ENCODE measurements around the gene FOXP1. TPM values are rescaled to one million over a fixed set of nuclear protein-coding genes. Genes with fewer than 3 reads are reported as not detected.

The FOXP1 gene
- total RNA-seq, 4 donors from 2014 or later: 103 to 173 (median 140) TPM

DNA sequence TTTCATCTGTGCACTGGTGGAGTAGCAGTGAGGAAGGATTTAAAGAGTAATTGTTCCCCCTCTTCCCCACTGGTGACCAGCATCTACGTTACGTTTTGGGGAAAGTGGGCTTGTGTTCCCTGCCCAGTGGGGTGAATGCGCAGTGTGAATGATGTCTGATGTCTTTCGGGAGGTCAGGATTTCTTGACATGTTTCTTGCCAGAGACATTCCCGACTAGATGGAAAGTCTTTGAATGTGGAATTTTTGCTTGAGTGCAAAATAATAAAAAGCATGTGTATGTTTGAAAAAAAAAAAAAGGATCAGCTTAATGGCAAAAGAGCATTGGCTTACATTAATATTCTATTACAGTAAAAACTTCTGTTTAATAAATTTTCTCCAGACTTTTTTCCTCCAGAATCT is 632.2 kb downstream of the FOXP1 start:
- TF ChIP-seq CTCF (IDR thresholded peaks at IDR 0.05) (no peak), POLR2A (IDR thresholded peaks at IDR 0.05) (no peak)
- Histone ChIP-seq H3K27ac (no peak overlapping the region), H3K36me3 (no peaks in the 10 kb centered on the region), H3K4me3 (no peak overlapping the region), H3K4me1 (no peaks in the 10 kb centered on the region), H3K9me3 (no peaks in the 10 kb centered on the region), H3K27me3 (no peaks in the 10 kb centered on the region)
- DNase-seq: no peak

- H3K9me3 ChIP-seq: no peaks in the 10 kb centered on the region
- no peak for TF ChIP-seq POLR2A (IDR thresholded peaks at IDR 0.05)
- TF ChIP-seq CTCF (IDR thresholded peaks at IDR 0.05): no peak
- H3K36me3 ChIP-seq: no peaks in the 10 kb centered on the region
- H3K4me1 ChIP-seq: no peaks in the 10 kb centered on the region
- no peaks in the 10 kb centered on the region for H3K27me3 ChIP-seq
- H3K27ac ChIP-seq: no peak overlapping the region
- no peak for DNase-seq
- H3K4me3 ChIP-seq: no peak overlapping the region
Observed at GRCh38 chr3:70947579-70947978, 635.9 kb downstream of the FOXP1 start.

DNA sequence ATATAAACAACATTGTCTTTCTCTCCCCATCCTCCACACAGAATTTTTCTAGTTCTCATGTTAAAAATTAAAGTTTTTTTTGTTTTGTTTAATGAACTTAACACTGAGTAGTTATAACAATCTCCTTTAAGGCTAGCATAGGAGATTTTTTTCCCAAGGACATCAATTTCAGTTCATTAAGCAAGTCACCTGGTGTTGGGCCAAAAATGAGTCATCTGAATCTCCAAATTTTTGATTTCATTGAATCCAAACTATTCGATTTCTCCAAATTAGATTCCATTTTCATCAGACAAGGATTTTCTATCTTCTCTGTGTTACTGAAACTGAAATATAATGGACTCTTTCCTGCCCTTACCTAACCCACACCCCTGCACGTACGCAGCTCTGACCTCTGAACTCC is 639.6 kb downstream of the FOXP1 start:
- Histone ChIP-seq H3K4me1 (no peaks in the 10 kb centered on the region), H3K9me3 (no peaks in the 10 kb centered on the region), H3K4me3 (no peak overlapping the region), H3K27me3 (no peaks in the 10 kb centered on the region), H3K27ac (no peak overlapping the region), H3K36me3 (no peaks in the 10 kb centered on the region)
- TF ChIP-seq CTCF (IDR thresholded peaks at IDR 0.05) (no peak), POLR2A (IDR thresholded peaks at IDR 0.05) (no peak)
- DNase-seq: no peak

DNA sequence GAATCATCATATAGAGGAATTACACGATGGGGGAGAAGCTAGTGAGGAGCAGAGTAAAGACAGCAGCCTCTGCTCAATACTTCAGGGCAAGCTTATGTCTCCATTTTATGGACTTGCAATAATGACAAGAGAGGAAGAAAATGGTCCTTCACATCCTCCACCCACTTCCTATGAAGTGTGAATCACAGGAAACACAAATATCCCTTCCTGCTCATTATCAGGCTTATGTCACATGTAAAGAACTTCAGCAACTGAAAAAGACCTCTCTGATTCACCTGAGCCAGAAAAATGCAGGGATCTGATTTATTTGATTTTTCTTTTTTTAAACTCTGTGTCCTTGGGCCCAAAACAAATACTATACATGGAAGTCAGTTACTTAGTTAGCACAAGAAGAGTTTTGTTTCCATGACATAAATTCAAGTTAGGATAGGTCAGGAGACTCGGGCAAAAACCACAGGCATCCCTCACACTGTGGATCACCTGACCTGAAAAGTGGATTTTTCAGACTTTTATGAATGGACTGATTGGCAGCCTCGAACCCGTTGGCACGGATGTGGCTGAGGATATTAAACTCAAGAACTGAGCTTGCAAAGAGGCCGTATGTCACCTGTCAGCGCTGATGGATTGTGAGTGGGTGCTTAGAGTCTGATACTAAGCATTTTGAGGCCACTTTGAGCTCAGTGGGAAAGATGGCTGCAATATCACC is 650.3 kb downstream of the FOXP1 start:
- no peaks in the 10 kb centered on the region for H3K9me3 ChIP-seq
- TF ChIP-seq POLR2A (IDR thresholded peaks at IDR 0.05) (no peak), CTCF (IDR thresholded peaks at IDR 0.05) (no peak)
- no peak for DNase-seq
- no peak overlapping the region for H3K27ac ChIP-seq
- no peak overlapping the region for H3K4me3 ChIP-seq
- H3K4me1 ChIP-seq: no peaks in the 10 kb centered on the region
- H3K27me3 ChIP-seq: no peaks in the 10 kb centered on the region
- H3K36me3 ChIP-seq: no peaks in the 10 kb centered on the region

DNA sequence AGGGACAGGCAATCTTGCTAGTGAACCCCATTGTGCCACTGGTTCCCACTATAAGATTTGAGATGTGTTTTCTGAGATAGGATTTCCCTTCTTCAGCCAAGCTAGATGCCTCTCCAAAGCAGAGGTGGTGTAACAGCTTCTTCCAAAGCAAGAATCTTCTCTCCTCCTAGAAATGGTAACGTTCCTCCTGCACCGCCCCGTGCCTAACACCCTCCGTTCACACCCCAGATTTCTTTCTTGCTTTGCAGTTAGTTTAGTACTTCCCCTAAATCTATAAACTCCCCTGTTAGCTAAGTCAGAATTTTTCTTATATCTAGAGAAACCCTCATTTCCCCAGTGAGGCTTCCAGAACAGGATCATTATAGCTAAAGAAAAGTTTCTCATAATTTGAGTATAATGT is 653.5 kb downstream of the FOXP1 start:
- Histone ChIP-seq H3K36me3 (no peaks in the 10 kb centered on the region), H3K4me1 (no peaks in the 10 kb centered on the region), H3K27me3 (no peaks in the 10 kb centered on the region), H3K9me3 (no peaks in the 10 kb centered on the region), H3K4me3 (no peak overlapping the region), H3K27ac (no peak overlapping the region)
- DNase-seq: no peak
- TF ChIP-seq CTCF (IDR thresholded peaks at IDR 0.05): no peak
- TF ChIP-seq POLR2A (IDR thresholded peaks at IDR 0.05): no peak

GRCh38 chr3:70927239-70927638 is 656.3 kb downstream of the FOXP1 start:
- H3K27ac ChIP-seq: no peak overlapping the region
- no peak for TF ChIP-seq POLR2A (IDR thresholded peaks at IDR 0.05)
- no peak for TF ChIP-seq CTCF (IDR thresholded peaks at IDR 0.05)

More at GRCh38 chr3:70927239-70927638, 656.3 kb downstream of the FOXP1 start:
- Histone ChIP-seq H3K9me3 (no peaks in the 10 kb centered on the region), H3K4me1 (no peaks in the 10 kb centered on the region), H3K36me3 (no peaks in the 10 kb centered on the region), H3K27me3 (no peaks in the 10 kb centered on the region), H3K4me3 (no peak overlapping the region)
- DNase-seq: no peak
